GM12878 (cell line): ENCODE results near the gene FHL1. TPM values are rescaled to one million over a fixed set of nuclear protein-coding genes. Genes with fewer than 3 reads are reported as not detected.

ENCODE experiments used
- ATAC-seq: fragments of 200-7000 bp; cut with Tn5 transposase; 3 replicates; pipeline ENCODE4 v1.9.1; 2020; ENCODE audit warnings: mild to moderate bottlenecking, moderate library complexity
- BruUV-seq: library from RNA; stranded (reverse); fragments of 400-500 nt; replicated peaks from 2 replicates; lab custom pipeline; 2021; lab: Mats Ljungman, UMichigan
- CTCF ChIA-PET: fragments of 300-600 bp; sonication (Branson Sonifier 250); formaldehyde crosslinking; extraction: SDS; loops from one replicate; lab custom pipeline; 2021; ENCODE audit warnings: inconsistent platforms; lab: Yijun Ruan, JAX
- POLR2A ChIA-PET: fragments of 350-600 bp; formaldehyde crosslinking; extraction: SDS; loops from one replicate; lab custom pipeline; 2021; ENCODE audit warnings: inconsistent platforms; lab: Charles Lee
- RAD21 ChIA-PET: fragments of 300-600 bp; sonication (Branson Sonifier 250); formaldehyde crosslinking; loops from one replicate; lab custom pipeline; 2023; ENCODE audit warnings: antibody characterized with exemption; ENCODE audit not compliant: unreplicated experiment; lab: Charles Lee
- SMC1A ChIA-PET: fragments of 300-600 bp; sonication (Branson Sonifier 250); formaldehyde crosslinking; loops from one replicate; lab custom pipeline; 2023; ENCODE audit not compliant: unreplicated experiment, uncharacterized antibody; lab: Charles Lee
- DNase-seq: peaks from one replicate; pipeline ENCODE4 v3.0.0-alpha.2; 2011; ENCODE audit warnings: low read depth, low spot score
- FAIRE-seq: peaks from 3 replicates; lab custom pipeline; 2011; peaks lifted over from hg19 to GRCh38; lab: Jason Lieb, UNC
- H2AFZ ChIP-seq: 2 replicates; pipeline ENCODE4 v1.6.0; 2011; ENCODE audit warnings: low read depth, low read length, control low read depth; ENCODE audit not compliant: control insufficient read depth
- H3K27ac ChIP-seq: 2 replicates; pipeline ENCODE4 v1.5.1; 2011; ENCODE audit warnings: control low read depth; ENCODE audit not compliant: control insufficient read depth, insufficient read depth
- H3K27me3 ChIP-seq, 2 experiments: replicated peaks in 1 of 2; 2 replicates each; pipeline versions ENCODE4 v1.6.0 to v1.6.1; 2011; ENCODE audit warnings: low read length in 1 of 2; ENCODE audit not compliant: control insufficient read depth in 2 of 2, insufficient read depth in 2 of 2
- H3K36me3 ChIP-seq, 2 experiments: 2 replicates each; pipeline ENCODE4 v1.5.1; 2011; ENCODE audit warnings: low read length in 1 of 2; ENCODE audit not compliant: control insufficient read depth in 2 of 2, insufficient read depth in 2 of 2
- H3K4me1 ChIP-seq: 2 replicates; pipeline ENCODE4 v1.6.1; 2011; ENCODE audit warnings: mild to moderate bottlenecking, low read length, moderate library complexity, mixed read lengths; ENCODE audit not compliant: control insufficient read depth, insufficient read depth
- H3K4me2 ChIP-seq: 2 replicates; pipeline ENCODE4 v1.6.0; 2011; ENCODE audit warnings: control low read depth; ENCODE audit not compliant: control insufficient read depth, insufficient read depth
- H3K4me3 ChIP-seq: fragments of 200-600 bp; sonication (generic); 2 replicates; pipeline ENCODE4 v1.5.1; 2016
- H3K79me2 ChIP-seq: 2 replicates; pipeline ENCODE4 v1.6.0; 2011; ENCODE audit warnings: low read length; ENCODE audit not compliant: control insufficient read depth, insufficient read depth
- H3K9ac ChIP-seq: 2 replicates; pipeline ENCODE4 v1.8.0; 2011; ENCODE audit warnings: low read length, control low read depth, mixed read lengths; ENCODE audit not compliant: control insufficient read depth, insufficient read depth
- H3K9me3 ChIP-seq: replicated peaks from 3 replicates; pipeline ENCODE4 v1.5.1; 2011; ENCODE audit warnings: mild to moderate bottlenecking, low read length; ENCODE audit not compliant: control insufficient read depth, insufficient read depth
- H4K20me1 ChIP-seq: 2 replicates; pipeline ENCODE4 v1.6.0; 2011; ENCODE audit not compliant: control insufficient read depth, insufficient read depth
- ATF3 ChIP-seq: IDR thresholded peaks from 2 replicates; pipeline ENCODE4 v1.6.1; 2011; ENCODE audit warnings: low read depth, mild to moderate bottlenecking, low read length, moderate library complexity, borderline replicate concordance; ENCODE audit errors: extremely low read depth
- CUX1 ChIP-seq: IDR thresholded peaks from 2 replicates; pipeline ENCODE4 v1.6.1; 2012; ENCODE audit warnings: improper control_type of control experiment, low read depth, low read length; ENCODE audit not compliant: insufficient replicate concordance
- HCFC1 ChIP-seq: fragments of 150-350 bp; IDR thresholded peaks from 2 replicates; pipeline ENCODE4 v1.6.1; 2014; ENCODE audit warnings: low read length
- MEF2A ChIP-seq: IDR thresholded peaks from 2 replicates; pipeline ENCODE4 v1.6.1; 2011; ENCODE audit warnings: low read depth, mild to moderate bottlenecking, low read length, moderate library complexity; ENCODE audit not compliant: insufficient read depth
- MLLT1 ChIP-seq: fragments of 450-650 bp; IDR thresholded peaks from 2 replicates; pipeline ENCODE4 v1.6.1; 2016; ENCODE audit warnings: mild to moderate bottlenecking
- NR2C1 ChIP-seq: fragments of 450-650 bp; IDR thresholded peaks from 2 replicates; pipeline ENCODE4 v1.6.1; 2017; ENCODE audit warnings: antibody characterized with exemption, mild to moderate bottlenecking, moderate library complexity
- POLR2AphosphoS2 ChIP-seq: IDR thresholded peaks from 2 replicates; pipeline ENCODE4 v1.6.1; 2011; ENCODE audit warnings: low read depth, mild to moderate bottlenecking, low read length, improper control_type of control experiment, moderate library complexity
- SPI1 ChIP-seq: IDR thresholded peaks from 2 replicates; pipeline ENCODE4 v1.6.1; 2011; ENCODE audit warnings: low read depth, mild to moderate bottlenecking, low read length, moderate library complexity, borderline replicate concordance; ENCODE audit not compliant: insufficient read depth
- TBL1XR1 ChIP-seq: IDR thresholded peaks from 2 replicates; pipeline ENCODE4 v1.6.1; 2012; ENCODE audit warnings: low read depth, low read length, improper control_type of control experiment
- ZBTB40 ChIP-seq: fragments of 450-650 bp; IDR thresholded peaks from 2 replicates; pipeline ENCODE4 v1.6.1; 2016; ENCODE audit warnings: mild to moderate bottlenecking, moderate library complexity, borderline replicate concordance
- WGBS: methylation state at CpG from one replicate; pipeline ENCODE4 v1.1.6; 2016; ENCODE audit warnings: low lambda C conversion rate; ENCODE audit not compliant: insufficient replicate concordance, insufficient coverage; ENCODE audit errors: missing lambda C conversion rate; 5-methylcytosine and 5-hydroxymethylcytosine counted together
- in situ Hi-C: fragments of 300-500 bp; cut with MboI; formaldehyde crosslinking; loops from 9 replicates; pipeline ENCODE4 v1.14.3; 2018; ENCODE audit warnings: mixed read lengths
- intact Hi-C: fragments of 100-400 bp; cut with micrococcal nuclease; formaldehyde crosslinking; loops from one replicate; pipeline ENCODE4 v1.14.2; 2022; ENCODE audit not compliant: unreplicated experiment
- polyA plus RNA-seq, 11 experiments: library from polyadenylated mRNA; depleted of rRNA in 4 of 11; unstranded in 6 of 11; stranded (reverse) in 5 of 11; fragments of >200 nt; fragmentation: Nextera tagmentation in 4 of 11; fragmentation: Illumina TruSeq in 1 of 11; extraction: Ambion mirVana in 4 of 11; extraction: Trizol in 1 of 11; gene quantifications; 1 replicate in 1 of 11; 2 replicates in 10 of 11; pipeline versions ENCODE4 v1.2.1 to v1.2.3, GENCODE V29; 2011 to 2016; ENCODE audit warnings: inconsistent platforms in 2 of 11, missing spikeins in 2 of 11, low read depth in 1 of 11
- total RNA-seq, 4 experiments: library from RNA; depleted of rRNA in 3 of 4; stranded (reverse); fragments of >200 nt in 3 of 4; fragmentation: Illumina TruSeq in 1 of 4; extraction: Trizol in 1 of 4; gene quantifications; 2 replicates each; pipeline versions ENCODE4 v1.2.1 to v1.2.3, GENCODE V29; 2013 to 2021

Gene FHL1
- total and polyA plus RNA-seq, 10 of the 15 experiments (the other 5 are each of a cell fraction or from before 2014, with no cell fraction given): 0.13 to 0.59 (median 0.34) TPM; not detected in 1

GRCh38 chrX:136125106-136125505 lies 22.2 kb upstream of the FHL1 start:
- FAIRE-seq (no peak), DNase-seq (no peak), ATAC-seq (no peak)
- H3K9me3 ChIP-seq: no peaks in the 10 kb centered on the region
- 70% methylated on average over 10 of the region's 11 CpGs for WGBS
- intact Hi-C loops: no loop called here
- in situ Hi-C loops: no loop called here
- ChIA-PET SMC1A (no interaction called here), CTCF (no interaction called here), RAD21 (no interaction called here), POLR2A (interaction anchor here (0.7 kb wide), 1 partner anchor 350 kb away, joined by 5 read pairs; no protein-coding TSS in a partner anchor)
- BruUV-seq: no TSS peak
- H3K79me2 ChIP-seq: no peaks in the 10 kb centered on the region
- no peaks in the 10 kb centered on the region for H3K36me3 ChIP-seq
- H3K9ac ChIP-seq: no peak overlapping the region
- no peaks in the 10 kb centered on the region for H3K27me3 ChIP-seq
- no peak overlapping the region for H3K27ac ChIP-seq
- no peak overlapping the region for H3K4me2 ChIP-seq
- H2AFZ ChIP-seq: no peak overlapping the region
- no peaks in the 10 kb centered on the region for H4K20me1 ChIP-seq
- no peak overlapping the region for H3K4me3 ChIP-seq
- no peaks in the 10 kb centered on the region for H3K4me1 ChIP-seq
- TF ChIP-seq CUX1: no peak
- TF ChIP-seq POLR2AphosphoS2: no peak
- no peak for TF ChIP-seq MLLT1
- TF ChIP-seq ATF3: no peak
- TF ChIP-seq ZBTB40: no peak
- TF ChIP-seq NR2C1: no peak
- no peak for TF ChIP-seq HCFC1
- TF ChIP-seq SPI1: no peak
- TF ChIP-seq TBL1XR1: no peak
- no peak for TF ChIP-seq MEF2A
